Naive thymus-derived CD4-positive, alpha-beta T cell (primary cell): ENCODE results near the gene MYLIP. TPM values are rescaled to one million over a fixed set of nuclear protein-coding genes. Genes with fewer than 3 reads are reported as not detected.
A peak's percentile ranks its signal among the peaks of the same experiment; 100 is the strongest.

Source experiments
- ATAC-seq: fragments of 150-1000 bp; cut with Tn5 transposase; 2 replicates; pipeline ENCODE4 v1.10.0; 2021; ENCODE audit warnings: mild to moderate bottlenecking, moderate library complexity
- CTCF ChIA-PET: fragments of 350-600 bp; sonication (Branson Sonifier 250); formaldehyde crosslinking; loops from one replicate; lab custom pipeline; 2021; ENCODE audit warnings: antibody characterized with exemption; lab: Charles Lee
- POLR2A ChIA-PET: fragments of 350-600 bp; sonication (Branson Sonifier 250); formaldehyde crosslinking; loops from one replicate; lab custom pipeline; 2021; ENCODE audit warnings: antibody characterized with exemption, inconsistent platforms; lab: Charles Lee
- DNase-seq, 9 donors: peaks; one replicate each; pipeline versions ENCODE4 v3.0.0 to v3.0.0-alpha.2; 2020 to 2022; ENCODE audit warnings: mixed read lengths in 1 of 9
- H3K27ac ChIP-seq: one replicate; pipeline ENCODE4 v1.7.0; 2013; ENCODE audit warnings: mild to moderate bottlenecking, low read depth, low read length, moderate library complexity
- H3K27me3 ChIP-seq, 2 donors: one replicate each; pipeline ENCODE4 v1.7.0; 2013; ENCODE audit warnings: low read length in 2 of 2, mild to moderate bottlenecking in 2 of 2, moderate library complexity in 2 of 2; ENCODE audit not compliant: control insufficient read depth in 2 of 2, insufficient read depth in 2 of 2
- H3K36me3 ChIP-seq, 3 experiments: 1 replicate in 2 of 3; 2 replicates in 1 of 3; pipeline ENCODE4 v1.7.0; 2013; ENCODE audit warnings: low read length in 3 of 3, mild to moderate bottlenecking in 3 of 3, moderate library complexity in 1 of 3; ENCODE audit not compliant: insufficient read depth in 3 of 3, control insufficient read depth in 2 of 3
- H3K4me1 ChIP-seq, 2 donors: one replicate each; pipeline ENCODE4 v1.7.0; 2013; ENCODE audit warnings: low read length in 2 of 2, mild to moderate bottlenecking in 2 of 2, moderate library complexity in 1 of 2; ENCODE audit not compliant: control insufficient read depth in 2 of 2, insufficient read depth in 2 of 2
- H3K4me3 ChIP-seq: 2 replicates; pipeline ENCODE4 v1.7.0; 2013; ENCODE audit warnings: mild to moderate bottlenecking, low read length
- H3K9me3 ChIP-seq, 3 experiments: 1 replicate in 2 of 3; 2 replicates in 1 of 3; pipeline ENCODE4 v1.7.0; 2013; ENCODE audit warnings: low read length in 3 of 3; ENCODE audit not compliant: control insufficient read depth in 2 of 3
- H3K27ac Mint-ChIP-seq, 9 donors: one replicate each; pipeline ENCODE4 v1.8.0; 2020 to 2022; ENCODE audit warnings: mixed read lengths in 9 of 9, mild to moderate bottlenecking in 8 of 9, moderate library complexity in 5 of 9, inconsistent platforms in 2 of 9
- H3K27me3 Mint-ChIP-seq, 5 donors: one replicate each; pipeline ENCODE4 v1.8.0; 2021 to 2022; ENCODE audit warnings: mixed read lengths in 5 of 5, mild to moderate bottlenecking in 1 of 5
- H3K36me3 Mint-ChIP-seq, 5 donors: one replicate each; pipeline ENCODE4 v1.8.0; 2020 to 2022; ENCODE audit warnings: mixed read lengths in 5 of 5, mild to moderate bottlenecking in 3 of 5, inconsistent platforms in 1 of 5
- H3K4me1 Mint-ChIP-seq, 7 donors: one replicate each; pipeline ENCODE4 v1.8.0; 2020 to 2022; ENCODE audit warnings: mixed read lengths in 7 of 7, mild to moderate bottlenecking in 3 of 7, inconsistent platforms in 1 of 7
- H3K4me3 Mint-ChIP-seq, 10 donors: one replicate each; pipeline ENCODE4 v1.8.0; 2020 to 2022; ENCODE audit warnings: mild to moderate bottlenecking in 10 of 10, mixed read lengths in 10 of 10, moderate library complexity in 6 of 10, inconsistent platforms in 2 of 10
- H3K9me3 Mint-ChIP-seq, 11 donors: one replicate each; pipeline ENCODE4 v1.8.0; 2020 to 2022; ENCODE audit warnings: mixed read lengths in 11 of 11, mild to moderate bottlenecking in 4 of 11, inconsistent platforms in 1 of 11, moderate library complexity in 1 of 11
- intact Hi-C, 2 donors: fragments of 100-400 bp; cut with micrococcal nuclease; formaldehyde crosslinking; loops; one replicate each; pipeline ENCODE4 v1.15.1; 2023
- polyA plus RNA-seq, 2 donors: library from polyadenylated mRNA; unstranded; fragments of 300-500 nt; fragmentation: Illumina TruSeq; gene quantifications; one replicate each; pipeline ENCODE4 v1.2.3, GENCODE V29; 2021
- total RNA-seq, 6 experiments: library from RNA in 5 of 6; stranded (reverse) in 5 of 6; gene quantifications; 1 replicate in 5 of 6; 2 replicates in 1 of 6; pipeline ENCODE4 v1.2.3 and lab custom pipeline; 2021 to 2026

Gene MYLIP
- total and polyA plus RNA-seq, 7 experiments from 2014 or later = 17.8 to 215 (median 70.1) TPM

- H3K27ac ChIP-seq = no peak overlapping the region
- no peak overlapping the region for H3K4me3 ChIP-seq
- Mint-ChIP-seq H3K27ac (no peak overlapping the region), H3K36me3 (peaks cover 18 to 54% (median 38%) of the 10 kb centered on the region in 5 donors), H3K9me3 (peaks cover 0 to 39% (median 7%) of the 10 kb centered on the region in 11 donors), H3K4me1 (peaks cover 5 to 19% (median 15%) of the 10 kb centered on the region in 7 donors), H3K4me3 (no peak overlapping the region), H3K27me3 (no peaks in the 10 kb centered on the region)
- peaks cover 0 to 23% (median 0%) of the 10 kb centered on the region in 3 experiments for H3K36me3 ChIP-seq
- intact Hi-C loops = no loop called here
- peaks cover 6 to 11% of the 10 kb centered on the region in 2 donors for H3K4me1 ChIP-seq
- POLR2A ChIA-PET = interaction anchor here (0.6 kb wide), 1 partner anchor 498 kb away, joined by 3 read pairs; no protein-coding TSS in a partner anchor
- ATAC-seq = no peak
- DNase-seq = no peak
- peaks cover 0 to 10% (median 0%) of the 10 kb centered on the region in 3 experiments for H3K9me3 ChIP-seq
- CTCF ChIA-PET = interaction anchor here (0.7 kb wide), 1 partner anchor 839 kb away, joined by 3 read pairs; no protein-coding TSS in a partner anchor
- H3K27me3 ChIP-seq = no peaks in the 10 kb centered on the region
These were observed 29.0 kb downstream of the MYLIP start for GRCh38 chr6:16157909-16158308.

- peaks cover 0 to 39% (median 7%) of the 10 kb centered on the region in 11 donors for H3K9me3 Mint-ChIP-seq
- CTCF ChIA-PET = no interaction called here
These were observed 30.2 kb downstream of the MYLIP start for GRCh38 chr6:16158943-16159557.

GRCh38 chr6:16160794-16161193, 31.9 kb downstream of the MYLIP start:
- ATAC-seq (no peak), DNase-seq (no peak)
- intact Hi-C loops = no loop called here
- peaks cover 10 to 31% (median 25%) of the 10 kb centered on the region in 7 donors for H3K4me1 Mint-ChIP-seq
- H3K27me3 Mint-ChIP-seq = peaks cover 0 to 4% (median 0%) of the 10 kb centered on the region in 5 donors
- no peak overlapping the region for H3K4me3 Mint-ChIP-seq
- H3K27me3 ChIP-seq = no peaks in the 10 kb centered on the region
- H3K4me1 ChIP-seq = peaks cover 6 to 11% of the 10 kb centered on the region in 2 donors
- no peak overlapping the region for H3K27ac ChIP-seq
- ChIA-PET CTCF (no interaction called here), POLR2A (interaction anchor here (0.6 kb wide), 1 partner anchor 1526 kb away, joined by 3 read pairs; no protein-coding TSS in a partner anchor)
- H3K4me3 ChIP-seq = no peak overlapping the region
- peaks cover 0 to 24% (median 3%) of the 10 kb centered on the region in 11 donors for H3K9me3 Mint-ChIP-seq
- H3K36me3 Mint-ChIP-seq = peaks cover 9 to 25% (median 16%) of the 10 kb centered on the region in 5 donors
- no peak overlapping the region for H3K27ac Mint-ChIP-seq
- peaks cover 0 to 3% (median 0%) of the 10 kb centered on the region in 3 experiments for H3K9me3 ChIP-seq
- H3K36me3 ChIP-seq = no peaks in the 10 kb centered on the region

More at GRCh38 chr6:16158943-16159557, 30.2 kb downstream of the MYLIP start:
- Mint-ChIP-seq H3K27me3 (no peaks in the 10 kb centered on the region), H3K4me1 (peaks cover 10 to 31% (median 26%) of the 10 kb centered on the region in 7 donors), H3K4me3 (no peak overlapping the region), H3K36me3 (peaks cover 18 to 43% (median 33%) of the 10 kb centered on the region in 5 donors), H3K27ac (no peak overlapping the region)
- peaks cover 6 to 11% of the 10 kb centered on the region in 2 donors for H3K4me1 ChIP-seq
- no peak overlapping the region for H3K27ac ChIP-seq
- intact Hi-C loops = no loop called here
- ATAC-seq (no peak), DNase-seq (no peak)
- POLR2A ChIA-PET = interaction anchor here (0.7 to 0.9 kb wide), 2 partner anchors 30 to 545 kb away, joined by 3 read pairs; partner anchors contain the start of gene MYLIP
- H3K9me3 ChIP-seq = peaks cover 0 to 10% (median 0%) of the 10 kb centered on the region in 3 experiments
- no peak overlapping the region for H3K4me3 ChIP-seq
- H3K27me3 ChIP-seq = no peaks in the 10 kb centered on the region
- peaks cover 0 to 13% (median 0%) of the 10 kb centered on the region in 3 experiments for H3K36me3 ChIP-seq

GRCh38 chr6:16162003-16162402, 33.1 kb downstream of the MYLIP start:
- CTCF ChIA-PET = no interaction called here
- H3K4me3 ChIP-seq = no peak overlapping the region
- H3K4me3 Mint-ChIP-seq = peak overlapping the region in 3 of 10 donors; percentile 5 to 30 (median 14)
- H3K36me3 ChIP-seq = no peaks in the 10 kb centered on the region
- H3K9me3 Mint-ChIP-seq = peaks cover 0 to 17% (median 3%) of the 10 kb centered on the region in 11 donors
- H3K27ac ChIP-seq = no peak overlapping the region
- H3K4me1 ChIP-seq = peaks cover 6 to 11% of the 10 kb centered on the region in 2 donors
- no peak overlapping the region for H3K27ac Mint-ChIP-seq
- peaks cover 0 to 12% (median 0%) of the 10 kb centered on the region in 5 donors for H3K27me3 Mint-ChIP-seq
- POLR2A ChIA-PET = no interaction called here
- H3K4me1 Mint-ChIP-seq = peaks cover 10 to 31% (median 25%) of the 10 kb centered on the region in 7 donors
- intact Hi-C loops = no loop called here
- peaks cover 3 to 16% (median 8%) of the 10 kb centered on the region in 5 donors for H3K36me3 Mint-ChIP-seq
- no peaks in the 10 kb centered on the region for H3K9me3 ChIP-seq
- no peaks in the 10 kb centered on the region for H3K27me3 ChIP-seq
- ATAC-seq (no peak), DNase-seq (no peak)

- intact Hi-C loops = no loop called here
- ChIA-PET CTCF (interaction anchor here (1.1 kb wide), 1 partner anchor 17 kb away, joined by 3 read pairs; no protein-coding TSS in a partner anchor), POLR2A (interaction anchor here (1.1 kb wide), 1 partner anchor 10 kb away, joined by 3 read pairs; no protein-coding TSS in a partner anchor)
- Mint-ChIP-seq H3K27ac (no peak overlapping the region), H3K36me3 (peaks cover 0 to 8% (median 2%) of the 10 kb centered on the region in 5 donors), H3K4me3 (no peak overlapping the region), H3K9me3 (peaks cover 0 to 12% (median 3%) of the 10 kb centered on the region in 11 donors), H3K4me1 (peaks cover 11 to 33% (median 28%) of the 10 kb centered on the region in 7 donors), H3K27me3 (peaks cover 0 to 21% (median 0%) of the 10 kb centered on the region in 5 donors)
- Histone ChIP-seq H3K27ac (no peak overlapping the region), H3K4me3 (no peak overlapping the region), H3K4me1 (peaks cover 9 to 11% of the 10 kb centered on the region in 2 donors), H3K36me3 (no peaks in the 10 kb centered on the region), H3K27me3 (no peaks in the 10 kb centered on the region), H3K9me3 (no peaks in the 10 kb centered on the region)
- DNase-seq (no peak), ATAC-seq (no peak)
These were observed 34.2 kb downstream of the MYLIP start for GRCh38 chr6:16163066-16163465.

- no peak overlapping the region for H3K4me3 Mint-ChIP-seq
- Histone ChIP-seq H3K4me3 (no peak overlapping the region), H3K36me3 (no peaks in the 10 kb centered on the region), H3K27ac (no peak overlapping the region), H3K4me1 (peaks cover 11 to 13% of the 10 kb centered on the region in 2 donors), H3K27me3 (no peaks in the 10 kb centered on the region), H3K9me3 (no peaks in the 10 kb centered on the region)
- ATAC-seq (no peak), DNase-seq (no peak)
- intact Hi-C loops = no loop called here
- H3K36me3 Mint-ChIP-seq = peaks cover 0 to 8% (median 0%) of the 10 kb centered on the region in 5 donors
- ChIA-PET POLR2A (interaction anchor here (1.1 kb wide), 1 partner anchor 11 kb away, joined by 3 read pairs; no protein-coding TSS in a partner anchor), CTCF (interaction anchor here (1.1 kb wide), 1 partner anchor 16 kb away, joined by 3 read pairs; no protein-coding TSS in a partner anchor)
- peaks cover 16 to 40% (median 35%) of the 10 kb centered on the region in 7 donors for H3K4me1 Mint-ChIP-seq
- H3K27ac Mint-ChIP-seq = peak overlapping the region in 1 of 9 donors; percentile 10
- peaks cover 0 to 28% (median 0%) of the 10 kb centered on the region in 5 donors for H3K27me3 Mint-ChIP-seq
- peaks cover 0 to 12% (median 0%) of the 10 kb centered on the region in 11 donors for H3K9me3 Mint-ChIP-seq
These were observed 34.8 kb downstream of the MYLIP start for GRCh38 chr6:16163535-16164300.
